Right hindlimb (tissue), 1 donor: ENCODE results near the gene TXNL4A.
"Not testable (repeated sequence)": the region's sequence is repeated elsewhere in the genome, so short reads cannot be mapped to it uniquely, and the experiment has no call there.

Experiments used
- DNase-seq: peaks from one replicate; pipeline ENCODE4 v3.0.0-alpha.2; 2018

Gene TXNL4A, protein sequence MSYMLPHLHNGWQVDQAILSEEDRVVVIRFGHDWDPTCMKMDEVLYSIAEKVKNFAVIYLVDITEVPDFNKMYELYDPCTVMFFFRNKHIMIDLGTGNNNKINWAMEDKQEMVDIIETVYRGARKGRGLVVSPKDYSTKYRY

DNA sequence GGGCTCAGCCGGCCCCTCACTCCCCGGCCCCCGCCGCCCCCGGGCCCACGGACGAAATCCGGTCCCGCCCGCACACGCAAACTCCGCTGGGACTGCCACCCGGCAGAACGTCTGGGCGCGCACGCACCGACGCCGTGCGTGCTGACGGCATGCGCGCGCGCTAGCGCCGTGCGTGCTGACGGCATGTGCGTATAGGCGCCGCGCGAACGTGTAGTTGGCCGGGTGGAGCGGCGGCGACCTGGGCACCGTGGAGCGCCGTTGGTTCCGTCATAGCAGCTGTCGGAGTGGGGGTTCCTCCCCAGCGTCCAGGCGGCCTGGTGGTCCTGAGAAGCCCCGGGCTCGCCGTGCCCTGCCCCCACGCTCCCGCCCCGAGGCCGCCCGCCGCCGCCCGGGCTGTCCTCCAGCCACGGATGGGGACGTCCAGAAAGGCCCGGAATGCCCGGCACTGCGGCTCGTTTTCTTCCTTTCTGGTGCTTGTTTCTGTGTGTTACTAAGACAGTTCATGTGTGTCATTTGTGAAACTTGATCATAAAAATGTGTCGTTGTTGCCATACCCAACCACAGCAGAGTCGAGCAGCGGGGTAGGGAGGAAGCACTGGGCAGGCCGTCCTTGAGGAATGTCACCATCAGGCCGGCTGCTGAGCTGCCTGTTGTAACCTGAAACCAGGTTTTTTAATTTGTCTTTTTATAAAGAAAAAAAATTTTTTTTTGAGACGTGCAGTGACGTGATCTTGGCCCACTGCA is at the start of gene TXNL4A:
Gene TXNL4A (minus strand): TSS at position 113 of the 744 bp plus-strand sequence. CDS start 171 bp downstream, outside the sequence.
- peak; percentile 91 for DNase-seq

DNA sequence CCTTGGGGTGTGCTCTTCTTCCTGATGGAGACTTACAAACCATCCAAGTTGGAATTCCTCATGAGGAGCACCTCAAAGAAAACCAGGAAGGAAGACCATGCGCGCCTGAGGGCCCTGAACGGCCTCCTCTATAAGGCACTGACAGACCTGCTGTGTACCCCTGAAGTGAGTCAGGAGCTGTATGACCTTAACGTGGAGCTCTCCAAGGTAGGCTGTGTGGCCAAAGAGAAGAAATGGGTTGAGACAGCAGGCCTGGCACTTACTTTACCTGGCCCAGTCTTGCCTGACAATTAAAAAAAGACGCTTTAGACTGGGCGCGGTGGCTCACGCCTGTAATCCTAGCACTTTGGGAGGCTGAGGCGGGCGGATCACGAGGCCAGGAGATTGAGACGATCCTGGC is 48.9 kb upstream of the TXNL4A start:
- DNase-seq = no peak

DNA sequence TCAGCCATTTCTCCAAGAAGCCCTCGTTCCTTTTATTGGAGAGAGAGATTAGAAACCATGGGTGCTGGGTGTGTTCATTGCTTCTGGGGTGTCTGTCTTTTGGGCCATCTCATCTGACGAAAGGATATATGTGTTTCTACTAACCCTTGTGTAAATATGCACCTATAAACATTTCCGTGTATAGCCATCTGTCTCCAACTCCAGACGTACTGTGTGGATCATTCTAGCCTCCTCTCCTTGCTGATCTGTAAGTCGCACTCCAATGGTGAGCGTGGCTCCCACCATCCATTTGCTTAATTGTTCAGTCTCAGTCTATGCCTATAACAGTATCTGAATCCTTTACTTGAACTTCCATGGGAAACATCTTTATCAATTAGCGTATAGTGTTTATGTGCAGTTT is 47.6 kb upstream of the TXNL4A start:
- no peak for DNase-seq

DNA sequence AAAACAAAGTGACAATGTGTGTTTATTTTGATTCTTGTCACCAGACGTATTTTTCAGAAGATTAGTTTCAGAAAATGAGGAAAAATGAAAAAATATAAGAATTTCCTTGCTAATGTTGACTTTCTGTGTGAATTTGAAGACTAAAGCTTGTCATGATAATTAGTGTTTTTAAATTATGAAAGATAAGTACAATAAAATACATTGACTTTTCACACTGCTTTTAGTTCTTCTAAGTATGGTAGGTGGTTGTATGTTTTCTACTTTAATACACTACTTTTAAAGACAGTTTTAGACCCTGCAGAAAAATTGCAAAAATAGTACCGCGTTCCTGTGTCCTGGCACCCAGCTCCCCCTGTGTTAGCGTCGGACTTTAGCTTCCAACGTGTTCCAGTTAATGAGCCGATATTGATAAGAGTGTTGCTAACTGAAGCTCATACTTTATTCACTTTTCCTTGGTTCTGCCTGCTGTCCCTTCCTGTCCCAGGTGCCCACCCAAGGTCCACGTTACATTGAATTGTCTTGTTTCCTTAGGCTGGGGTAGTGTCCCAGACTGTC is 46.6 kb upstream of the TXNL4A start:
- DNase-seq = no peak

DNA sequence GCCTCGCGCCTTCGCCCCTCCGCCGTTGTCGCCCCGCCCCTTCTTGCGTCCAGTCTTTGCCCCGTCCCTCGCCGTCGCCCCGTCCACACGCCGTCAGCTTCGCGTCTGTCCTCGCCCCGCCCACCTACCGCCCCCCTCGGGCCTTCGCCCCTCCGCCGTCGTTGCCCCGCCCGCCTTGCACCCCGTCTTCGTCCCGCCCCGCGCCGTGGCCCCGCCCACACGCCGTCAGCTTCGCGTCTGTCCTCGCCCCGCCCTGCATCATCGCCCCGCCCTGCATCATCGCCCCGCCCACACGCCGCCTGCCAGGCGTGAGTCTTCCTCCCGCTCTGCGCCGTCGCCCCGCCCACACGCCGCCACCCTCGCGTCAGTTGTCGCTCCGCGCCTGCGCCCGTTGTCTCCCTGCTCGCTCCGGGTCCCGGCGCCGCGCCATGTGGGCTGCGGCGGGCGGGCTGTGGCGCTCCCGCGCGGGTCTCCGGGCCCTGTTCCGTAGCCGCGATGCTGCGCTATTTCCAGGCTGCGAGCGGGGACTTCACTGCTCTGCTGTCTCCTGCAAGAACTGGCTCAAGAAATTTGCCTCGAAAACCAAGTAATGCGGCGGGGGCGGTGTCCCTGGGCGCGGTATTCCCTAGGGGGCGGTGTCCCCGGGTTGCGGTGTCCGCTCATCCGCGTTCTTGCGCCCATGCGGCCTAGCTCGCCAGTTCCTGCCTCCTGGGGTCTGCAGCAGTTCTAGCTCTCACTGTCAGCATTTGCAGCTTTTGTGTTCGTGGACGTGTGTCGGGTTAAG is 45.9 kb upstream of the TXNL4A start, which contains the start of gene RBFA:
Gene RBFA (plus strand): TSS at position 367 of the 784 bp plus-strand sequence. CDS start 62 bp downstream, at position 429.
- peak; percentile 100 for DNase-seq

DNA sequence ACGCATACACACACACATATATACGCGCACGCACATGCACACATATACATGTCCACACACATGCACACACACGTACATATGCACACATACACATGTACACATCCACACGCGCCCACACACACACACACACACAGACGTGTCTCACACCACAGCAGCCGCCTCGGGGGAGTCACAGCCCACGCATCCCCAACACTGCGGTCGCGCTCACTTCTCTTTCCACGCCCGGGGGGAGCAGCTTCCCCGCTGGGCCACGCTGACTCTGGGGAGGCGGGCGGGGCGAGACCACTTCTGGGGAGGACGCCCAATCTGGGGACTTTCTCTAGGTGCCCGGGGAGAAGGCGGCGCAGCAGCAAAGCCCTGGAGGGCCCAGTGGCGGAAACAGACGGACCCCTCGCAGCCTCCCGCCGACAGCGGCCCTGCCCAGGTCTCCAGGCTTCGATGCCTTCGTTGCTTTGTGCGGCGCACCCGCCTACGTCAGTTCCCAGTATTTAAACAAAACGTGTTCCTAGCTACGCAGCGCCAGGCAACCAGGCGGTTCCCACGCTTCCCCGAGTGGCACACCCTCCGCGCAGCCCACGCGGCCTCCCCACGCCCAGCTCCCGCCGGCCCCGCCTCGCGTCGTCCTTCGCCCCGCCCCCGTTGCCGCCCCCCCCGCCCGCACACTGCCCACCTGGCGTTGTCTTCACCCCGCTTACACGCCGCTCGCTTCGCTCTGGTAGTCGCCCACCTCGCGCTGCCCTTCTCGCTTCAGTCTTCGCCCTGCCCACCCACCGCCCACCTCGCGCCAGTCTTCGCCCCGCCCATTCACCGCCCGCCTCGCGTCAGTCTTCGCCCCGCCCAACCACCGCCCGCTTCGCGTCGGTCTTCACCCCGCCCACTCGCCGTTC is 45.1 kb upstream of the TXNL4A start:
- no peak for DNase-seq

DNA sequence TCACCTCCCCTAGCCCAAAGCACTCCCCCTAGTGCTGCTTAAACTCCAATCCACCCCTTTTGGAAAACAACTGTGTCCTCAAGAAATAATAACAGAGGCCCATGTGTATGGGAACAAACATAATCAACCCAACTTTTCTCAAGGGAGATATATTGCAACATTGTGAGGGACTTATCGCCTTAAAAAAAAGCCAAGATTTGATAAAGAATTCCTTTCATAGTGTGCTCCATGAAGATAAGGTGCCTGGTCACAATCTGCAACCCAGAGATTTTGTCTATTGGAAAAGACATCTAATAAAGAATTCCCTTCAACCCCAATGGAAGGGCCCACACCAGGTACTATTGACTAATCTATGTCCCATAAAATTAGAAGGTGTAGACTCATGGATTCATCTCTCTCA is 41.3 kb upstream of the TXNL4A start:
- no peak for DNase-seq

DNA sequence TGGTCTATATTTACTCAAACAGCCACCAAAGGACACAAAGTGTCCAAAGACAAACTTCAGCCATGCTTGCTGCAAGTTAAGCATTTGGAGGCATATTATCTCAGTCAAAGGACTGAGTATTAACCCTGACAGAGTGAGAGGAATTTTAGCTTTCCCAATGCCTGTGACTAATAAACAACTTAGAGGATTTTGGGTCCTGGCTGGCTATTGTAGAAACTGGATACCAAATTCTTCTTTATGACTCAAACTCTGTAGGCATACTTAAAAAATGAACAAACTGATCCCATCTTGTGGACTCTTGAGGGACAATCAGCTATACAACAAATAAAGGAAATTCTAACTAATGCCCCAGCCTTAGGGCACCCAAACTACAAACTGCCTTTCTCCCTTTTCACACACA is 39.4 kb upstream of the TXNL4A start:
- not testable (repeated sequence) for DNase-seq

DNA sequence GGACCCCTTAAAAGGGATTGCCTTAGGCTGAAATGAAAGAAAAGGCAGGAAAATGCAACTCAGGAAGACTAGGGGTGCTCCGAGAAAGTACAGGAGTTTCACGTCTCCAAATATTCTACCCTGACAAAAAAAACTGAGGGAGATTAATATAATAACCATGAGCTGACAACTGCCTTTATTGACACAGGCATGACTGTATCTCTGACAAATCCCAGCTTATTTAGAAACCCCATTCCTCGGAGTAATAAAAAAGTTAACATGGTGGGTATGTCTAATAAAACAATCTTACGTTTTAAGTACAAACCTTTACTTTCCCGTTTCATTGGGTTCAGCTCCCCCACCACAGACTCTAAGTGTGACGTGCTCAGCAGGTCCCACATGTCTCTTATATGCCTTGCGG is 38.0 kb upstream of the TXNL4A start:
- DNase-seq = no peak

DNA sequence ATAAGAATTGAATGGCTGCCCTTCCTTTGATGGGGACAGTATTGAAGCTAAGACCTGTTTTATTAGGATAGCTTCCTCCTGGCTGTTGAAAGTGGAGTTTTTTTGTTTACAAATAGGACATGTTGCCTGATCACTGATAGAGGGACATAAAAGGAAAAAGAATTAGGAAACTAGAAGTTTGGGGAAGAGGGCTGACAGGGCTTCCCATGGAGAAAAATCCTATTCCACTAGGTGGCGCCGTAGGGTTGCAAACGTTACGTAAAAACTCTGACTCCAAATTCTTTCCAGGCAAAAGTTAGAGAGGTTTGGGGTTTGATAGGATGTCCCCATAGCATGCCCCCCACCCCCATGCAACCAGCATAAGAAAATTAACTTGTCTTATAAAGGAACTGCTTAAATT is 34.8 kb upstream of the TXNL4A start:
- no peak for DNase-seq

DNA sequence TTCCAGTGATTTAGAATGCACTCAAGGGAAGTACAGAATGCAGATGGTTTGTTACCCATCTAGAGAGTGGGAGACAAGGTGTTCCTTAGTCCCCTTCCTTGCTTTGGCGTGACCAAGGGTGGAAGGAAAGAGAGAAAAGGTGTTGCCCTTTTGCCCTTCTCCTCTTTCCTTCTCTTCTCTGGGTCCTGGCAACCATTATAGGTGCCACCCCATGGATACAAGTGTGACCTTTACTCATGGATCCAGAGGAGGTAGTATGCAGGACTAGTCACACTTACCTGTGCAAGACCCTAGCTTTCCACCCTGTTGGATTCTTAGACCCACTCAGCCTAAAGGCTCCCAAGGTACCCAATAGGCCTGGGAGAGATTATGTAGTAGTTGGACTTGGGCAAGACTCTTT is 34.2 kb upstream of the TXNL4A start:
- no peak for DNase-seq

DNA sequence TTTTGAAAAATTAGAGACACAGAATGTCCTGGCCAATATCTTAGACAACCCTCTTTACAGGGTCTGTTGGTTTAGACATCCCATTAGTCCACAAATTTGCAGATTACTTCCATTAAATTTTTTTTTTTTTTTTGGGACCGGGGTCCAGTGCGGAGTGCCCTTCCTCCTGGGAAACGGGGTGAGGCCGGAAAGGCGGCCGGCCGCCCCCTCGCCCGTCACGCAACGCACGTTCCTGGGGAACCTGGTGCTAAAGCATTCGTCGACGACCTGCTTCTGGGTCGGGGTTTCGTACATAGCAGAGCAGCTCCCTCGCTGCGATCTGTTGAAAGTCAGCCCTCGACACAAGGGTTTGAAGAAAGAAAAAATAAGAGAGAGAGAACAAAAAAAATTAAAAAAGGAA is 24.4 kb upstream of the TXNL4A start:
- no peak for DNase-seq

DNA sequence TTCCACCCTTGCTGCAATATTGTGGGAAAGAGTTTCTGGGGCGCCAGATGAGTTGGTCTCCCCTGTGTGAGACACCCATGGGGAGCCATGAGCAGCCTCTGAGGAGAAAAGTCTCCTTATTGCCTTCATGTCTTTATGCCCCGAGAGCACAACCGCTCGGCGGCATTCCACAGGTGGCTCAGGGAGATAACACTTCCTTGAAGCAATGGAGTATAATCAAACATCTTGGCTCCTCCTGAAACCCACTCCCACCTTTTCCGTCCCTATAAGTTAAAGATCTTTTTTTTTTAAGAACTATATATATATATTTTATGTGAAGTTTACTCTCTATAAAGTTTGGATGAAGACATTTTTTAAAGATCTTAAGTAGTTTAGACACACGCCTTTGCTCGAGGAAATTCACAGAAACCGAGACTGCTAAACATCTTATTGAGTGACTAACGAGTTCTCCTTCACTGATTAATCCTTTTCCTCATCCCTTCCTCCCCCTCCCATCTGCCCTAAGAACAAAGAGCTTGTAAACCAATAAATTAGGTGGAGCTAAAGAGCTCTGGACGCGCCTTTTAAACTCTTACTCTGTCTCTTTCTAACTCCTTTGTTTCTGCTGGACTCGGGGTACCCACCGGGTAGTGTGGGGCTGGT is 23.3 kb upstream of the TXNL4A start:
- DNase-seq = not testable (repeated sequence)

DNA sequence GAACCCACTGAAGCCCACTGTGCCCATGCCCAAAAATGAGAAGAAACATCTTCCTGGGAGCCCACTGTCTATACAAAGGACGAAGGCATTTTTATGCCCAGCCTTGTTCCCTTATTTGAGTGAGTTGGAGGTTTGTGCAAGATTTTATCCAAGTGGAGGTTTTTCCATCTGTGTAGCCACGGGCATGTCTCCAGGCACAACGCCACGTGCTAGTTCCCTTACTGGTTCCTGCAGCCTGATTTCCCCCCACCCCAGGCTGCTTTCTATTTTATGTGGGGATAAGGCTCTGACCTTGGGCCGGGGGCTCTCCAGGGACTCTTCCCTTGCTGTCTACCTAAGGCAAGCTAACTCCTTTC is 22.2 kb upstream of the TXNL4A start:
- no peak for DNase-seq

DNA sequence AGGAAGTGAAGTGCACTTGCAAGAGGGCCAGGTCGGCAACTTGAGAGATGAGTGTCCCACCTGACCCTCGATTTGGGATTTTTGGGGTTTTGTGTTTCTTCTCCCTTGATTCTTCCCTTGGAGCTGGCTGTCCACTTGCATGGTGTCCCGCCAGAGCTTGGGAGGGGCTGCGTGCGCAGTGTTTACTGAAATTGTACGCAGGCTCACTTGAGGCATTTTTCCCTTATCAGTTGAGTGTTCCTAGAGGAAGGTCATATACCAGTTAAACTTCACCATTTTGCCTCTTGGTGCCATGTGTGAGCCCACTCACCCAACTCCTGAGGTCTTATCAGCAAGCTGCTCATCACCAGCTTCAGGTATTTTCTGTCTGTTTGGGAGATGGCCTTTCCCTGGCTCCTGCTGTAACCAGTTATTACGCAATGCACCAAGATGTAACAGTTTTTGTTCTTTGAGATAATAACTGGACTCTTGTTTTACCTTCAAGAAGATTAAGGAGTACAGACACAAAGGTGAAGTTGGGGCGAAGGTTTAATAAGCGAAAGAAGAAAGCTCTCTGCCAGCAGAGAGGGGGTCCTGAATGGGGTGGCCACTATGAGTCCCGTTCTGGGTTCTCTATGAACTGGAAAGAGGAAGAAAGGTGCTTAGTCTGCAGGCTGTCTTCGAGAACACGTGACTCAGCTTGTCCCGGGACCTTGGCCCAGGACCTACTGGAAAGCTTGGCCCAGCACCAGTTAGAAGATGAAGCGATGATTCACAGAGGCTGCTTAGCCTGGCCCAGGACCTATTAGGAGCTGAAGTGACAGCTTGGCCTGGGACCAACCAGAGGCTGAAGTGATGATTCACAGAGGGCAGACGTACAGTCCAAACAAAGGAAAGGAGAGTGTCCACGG is 21.5 kb upstream of the TXNL4A start:
- no peak for DNase-seq

DNA sequence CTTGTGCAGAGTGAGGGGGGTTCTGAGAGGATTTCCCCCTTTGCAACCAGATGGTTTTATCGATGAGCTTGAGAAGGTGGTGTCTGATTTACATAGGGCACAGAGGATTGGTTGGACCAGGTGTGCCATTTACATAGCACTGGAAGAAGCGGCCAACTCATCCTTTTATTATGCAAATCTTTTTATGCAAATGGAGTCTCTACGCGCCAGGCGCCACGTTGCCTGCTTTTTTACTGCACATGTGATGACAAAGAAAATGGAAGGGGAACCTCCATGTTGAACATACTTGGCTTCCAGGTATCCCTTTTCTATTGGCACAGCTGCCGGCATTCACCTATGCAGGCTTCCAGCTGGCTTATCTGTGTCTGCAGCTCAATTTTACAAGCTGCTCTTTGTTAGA is 18.4 kb upstream of the TXNL4A start:
- DNase-seq = no peak

DNA sequence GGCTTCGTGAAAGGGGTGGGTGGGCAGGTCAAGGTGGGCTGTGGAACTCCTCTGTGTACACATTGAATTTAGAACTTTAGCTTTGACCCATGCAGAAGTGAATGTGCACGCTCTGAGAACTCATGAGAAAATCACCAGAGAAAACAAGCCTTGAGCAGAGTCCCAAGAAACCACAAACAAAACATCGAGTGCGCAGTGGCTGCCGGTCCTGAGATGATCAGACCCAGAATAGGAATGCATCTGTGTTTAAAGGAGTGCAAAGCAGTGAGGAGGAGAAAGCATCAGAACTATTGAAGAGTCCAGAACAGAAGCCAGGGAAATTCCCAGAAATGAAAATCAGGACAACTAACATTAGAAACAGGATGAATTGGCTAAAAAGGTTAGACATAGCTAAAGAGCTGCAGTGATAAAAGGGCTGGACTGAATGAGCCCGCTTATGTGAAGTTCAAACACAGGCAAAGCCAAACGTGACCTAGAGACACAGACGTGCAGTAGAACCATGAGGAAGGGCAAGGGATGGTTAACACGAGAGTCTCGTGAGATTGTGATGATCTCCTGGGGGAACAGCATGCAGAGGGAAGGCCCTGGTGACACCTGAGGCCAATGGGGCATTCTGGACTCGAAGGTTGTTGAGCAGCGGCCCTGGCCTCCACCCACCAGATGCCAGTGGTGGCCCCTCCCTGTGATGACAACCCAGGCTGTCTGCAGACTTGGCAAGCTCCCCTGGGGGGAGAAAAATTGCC is 16.4 kb upstream of the TXNL4A start:
- no peak for DNase-seq

DNA sequence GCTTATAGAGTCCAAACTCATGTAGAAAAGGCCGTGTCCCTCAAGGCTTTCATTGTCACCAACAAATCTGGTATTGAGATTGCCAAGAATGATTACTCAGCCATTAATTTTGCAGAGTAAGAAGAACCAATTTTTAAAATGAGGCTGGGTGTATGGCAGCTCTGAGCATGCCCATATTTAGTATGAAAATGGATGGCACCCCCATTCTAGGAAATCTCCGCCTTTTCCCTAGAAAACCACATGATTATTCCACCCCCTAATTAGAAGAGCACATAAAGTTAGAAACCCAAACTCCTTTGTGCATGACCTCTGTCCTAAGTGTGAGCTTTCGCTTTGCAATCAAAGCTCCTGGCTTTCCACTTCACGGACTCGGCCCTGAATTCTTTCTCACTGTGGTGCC is 14.1 kb upstream of the TXNL4A start:
- no peak for DNase-seq

DNA sequence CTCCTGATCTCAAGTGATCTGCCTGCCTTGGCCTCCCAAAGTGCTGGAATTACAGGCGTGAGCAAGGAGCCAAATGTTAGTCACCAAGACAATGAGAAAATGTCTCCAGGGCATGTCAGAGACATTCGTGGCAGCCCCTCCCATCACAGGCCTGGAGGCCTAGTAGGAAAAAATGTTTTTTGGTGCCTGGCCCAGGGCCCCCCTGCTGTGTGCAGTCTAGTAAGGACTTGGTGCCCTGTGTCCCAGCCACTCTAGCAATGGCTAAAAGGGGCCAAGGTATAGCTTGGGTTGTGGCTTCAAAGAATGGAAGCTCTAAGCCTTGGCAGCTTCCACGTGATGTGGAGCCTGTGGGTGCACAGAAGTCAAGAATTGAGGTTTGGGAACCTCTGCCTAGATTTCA is 12.5 kb upstream of the TXNL4A start:
- no peak for DNase-seq

DNA sequence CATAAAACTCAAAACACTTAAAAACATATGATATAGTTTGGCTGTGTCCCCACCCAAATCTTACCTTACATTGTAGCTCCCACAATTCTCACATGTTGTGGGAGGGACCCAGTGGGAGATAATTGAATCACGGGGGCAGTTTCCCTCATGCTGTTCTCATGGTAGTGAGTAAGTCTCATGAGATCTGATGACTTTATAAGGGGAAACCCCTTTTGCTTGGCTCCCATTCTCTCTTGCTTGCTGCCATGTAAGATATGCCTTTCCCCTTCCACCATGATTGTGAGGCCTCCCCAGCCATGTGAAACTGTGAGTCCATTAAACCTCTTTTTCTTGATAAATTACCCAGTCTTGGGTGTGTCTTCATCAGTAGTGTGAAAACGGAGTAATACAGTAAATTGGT is 11.3 kb upstream of the TXNL4A start:
- DNase-seq = not testable (repeated sequence)
